Epithelial cell of esophagus (primary cell): ENCODE results near the gene CEBPB.
A peak's percentile ranks its signal among the peaks of the same experiment; 100 is the strongest.
"Not testable (repeated sequence)": the region's sequence is repeated elsewhere in the genome, so short reads cannot be mapped to it uniquely, and the experiment has no call there.

Experiments
- DNase-seq: peaks from one replicate; pipeline ENCODE4 v3.0.0; 2010; ENCODE audit warnings: low read depth
- H3K4me3 ChIP-seq: 2 replicates; pipeline ENCODE4 v1.5.1; 2011; ENCODE audit warnings: mild to moderate bottlenecking, low read length, control low read depth
- CTCF ChIP-seq: IDR thresholded peaks from 2 replicates; pipeline ENCODE4 v1.5.1; 2011; ENCODE audit warnings: low read depth, mild to moderate bottlenecking, low read length, control low read depth, inconsistent platforms; ENCODE audit not compliant: insufficient read depth; ENCODE audit errors: missing control alignments

Gene CEBPB

GRCh38 chr20:50172347-50173013 lies 18.1 kb upstream of the CEBPB start:
- peak; percentile 56 for DNase-seq
- TF ChIP-seq CTCF = no peak
- peak overlapping the region; percentile 37 for H3K4me3 ChIP-seq

GRCh38 chr20:50174456-50174855 lies 16.2 kb upstream of the CEBPB start:
- no peak for TF ChIP-seq CTCF
- no peak for DNase-seq
- no peak overlapping the region for H3K4me3 ChIP-seq

- no peak for TF ChIP-seq CTCF
- no peak for DNase-seq
- no peak overlapping the region for H3K4me3 ChIP-seq
Measured at GRCh38 chr20:50175938-50176933, 14.4 kb upstream of the CEBPB start.

GRCh38 chr20:50178672-50179071 lies 12.0 kb upstream of the CEBPB start:
- DNase-seq, H3K4me3 ChIP-seq: not testable (repeated sequence)

- no peak for DNase-seq
- H3K4me3 ChIP-seq = no peak overlapping the region
- TF ChIP-seq CTCF = no peak
Measured at GRCh38 chr20:50181344-50181743, 9.3 kb upstream of the CEBPB start.

GRCh38 chr20:50182346-50182745 lies 8.3 kb upstream of the CEBPB start:
- TF ChIP-seq CTCF = no peak
- no peak for DNase-seq
- no peak overlapping the region for H3K4me3 ChIP-seq

- no peak for TF ChIP-seq CTCF
- no peak for DNase-seq
- H3K4me3 ChIP-seq = no peak overlapping the region
Measured at GRCh38 chr20:50185426-50185825, 5.2 kb upstream of the CEBPB start.
